ENCODE data around the gene ZBTB6.

DNA sequence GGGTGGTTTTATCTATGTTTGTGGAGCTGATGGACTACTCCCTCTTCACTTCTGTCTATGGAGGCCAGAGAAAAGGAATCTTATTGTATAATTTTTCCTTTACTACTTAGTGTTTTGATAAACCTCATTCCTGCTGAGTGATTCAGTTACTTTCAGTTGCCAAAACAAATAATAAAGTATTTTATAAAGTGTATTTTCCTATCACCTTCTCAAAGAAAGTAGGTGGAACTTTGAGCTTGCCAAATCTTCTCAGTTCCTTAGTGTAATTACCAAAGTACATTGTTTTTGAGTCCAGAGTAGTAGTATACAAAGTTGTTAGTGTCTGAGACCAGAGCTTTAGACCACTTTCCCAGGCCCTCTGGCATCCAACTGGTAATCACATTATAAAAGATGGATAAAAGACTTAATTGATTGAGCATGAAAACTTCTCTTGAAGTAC lies 41.1 kb upstream of the ZBTB6 start:
- no peak for TF ChIP-seq POLR2A (IDR thresholded peaks at IDR 0.05)
- TF ChIP-seq, protein P1, sequence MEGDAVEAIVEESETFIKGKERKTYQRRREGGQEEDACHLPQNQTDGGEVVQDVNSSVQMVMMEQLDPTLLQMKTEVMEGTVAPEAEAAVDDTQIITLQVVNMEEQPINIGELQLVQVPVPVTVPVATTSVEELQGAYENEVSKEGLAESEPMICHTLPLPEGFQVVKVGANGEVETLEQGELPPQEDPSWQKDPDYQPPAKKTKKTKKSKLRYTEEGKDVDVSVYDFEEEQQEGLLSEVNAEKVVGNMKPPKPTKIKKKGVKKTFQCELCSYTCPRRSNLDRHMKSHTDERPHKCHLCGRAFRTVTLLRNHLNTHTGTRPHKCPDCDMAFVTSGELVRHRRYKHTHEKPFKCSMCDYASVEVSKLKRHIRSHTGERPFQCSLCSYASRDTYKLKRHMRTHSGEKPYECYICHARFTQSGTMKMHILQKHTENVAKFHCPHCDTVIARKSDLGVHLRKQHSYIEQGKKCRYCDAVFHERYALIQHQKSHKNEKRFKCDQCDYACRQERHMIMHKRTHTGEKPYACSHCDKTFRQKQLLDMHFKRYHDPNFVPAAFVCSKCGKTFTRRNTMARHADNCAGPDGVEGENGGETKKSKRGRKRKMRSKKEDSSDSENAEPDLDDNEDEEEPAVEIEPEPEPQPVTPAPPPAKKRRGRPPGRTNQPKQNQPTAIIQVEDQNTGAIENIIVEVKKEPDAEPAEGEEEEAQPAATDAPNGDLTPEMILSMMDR (IDR thresholded peaks at IDR 0.05), result no peak

All from uterus (tissue), 2 donors.